A549 (cell line): Measurements from ENCODE around the gene PDS5A.
"Not testable (repeated sequence)": the region's sequence is repeated elsewhere in the genome, so short reads cannot be mapped to it uniquely, and the experiment has no call there.

Experiments
- CBX2 ChIP-seq: fragments of 200-600 bp; sonication (generic); IDR thresholded peaks from 2 replicates; pipeline ENCODE4 v1.6.1; 2016; ENCODE audit warnings: low read depth, mild to moderate bottlenecking, borderline replicate concordance
- CBX8 ChIP-seq: fragments of 200-600 bp; sonication (generic); IDR thresholded peaks from 2 replicates; pipeline ENCODE4 v1.6.1; 2016
- EP300 ChIP-seq, 2 experiments: fragments of >200 bp; sonication (Bioruptor Twin); formaldehyde crosslinking; IDR thresholded peaks; 2 replicates in 1 of 2; 3 replicates in 1 of 2; pipeline ENCODE4 v1.6.1; 2016 to 2017
- ZSCAN20 ChIP-seq: fragments of 250-450 bp; sonication (Bioruptor Pico); IDR thresholded peaks from 2 replicates; pipeline ENCODE4 v1.8.0; 2022; ENCODE audit warnings: mild to moderate bottlenecking, moderate library complexity
- TF ChIP-seq, protein P1 (sequence below): fragments of >200 bp; sonication (Bioruptor Twin); formaldehyde crosslinking; IDR thresholded peaks from 3 replicates; pipeline ENCODE4 v1.5.1; 2016
- TF ChIP-seq, protein P2 (sequence below): fragments of 200-600 bp; sonication (generic); IDR thresholded peaks from 2 replicates; pipeline ENCODE4 v1.6.1; 2016; ENCODE audit warnings: antibody characterized with exemption, mild to moderate bottlenecking, moderate library complexity

DNA sequence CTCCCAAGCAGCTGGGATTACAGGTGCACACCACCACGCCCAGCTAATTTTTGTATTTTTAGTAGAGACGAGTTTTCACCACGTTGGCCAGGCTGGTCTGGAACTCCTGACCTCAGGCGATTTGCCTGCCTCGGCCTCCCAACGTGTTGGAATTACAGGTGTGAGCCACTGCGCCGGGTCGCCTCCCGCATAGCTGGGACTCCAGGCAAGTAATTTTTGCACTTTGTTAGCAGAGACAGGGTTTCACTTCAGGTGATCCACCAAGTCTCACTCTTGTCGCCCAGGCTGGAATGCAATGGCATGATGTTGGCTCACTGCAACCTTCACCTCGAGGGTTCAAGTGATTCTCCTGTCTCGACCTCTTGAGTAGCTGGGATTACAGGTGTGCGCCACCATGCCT is 137.2 kb downstream of the PDS5A start:
- TF ChIP-seq, protein P1, sequence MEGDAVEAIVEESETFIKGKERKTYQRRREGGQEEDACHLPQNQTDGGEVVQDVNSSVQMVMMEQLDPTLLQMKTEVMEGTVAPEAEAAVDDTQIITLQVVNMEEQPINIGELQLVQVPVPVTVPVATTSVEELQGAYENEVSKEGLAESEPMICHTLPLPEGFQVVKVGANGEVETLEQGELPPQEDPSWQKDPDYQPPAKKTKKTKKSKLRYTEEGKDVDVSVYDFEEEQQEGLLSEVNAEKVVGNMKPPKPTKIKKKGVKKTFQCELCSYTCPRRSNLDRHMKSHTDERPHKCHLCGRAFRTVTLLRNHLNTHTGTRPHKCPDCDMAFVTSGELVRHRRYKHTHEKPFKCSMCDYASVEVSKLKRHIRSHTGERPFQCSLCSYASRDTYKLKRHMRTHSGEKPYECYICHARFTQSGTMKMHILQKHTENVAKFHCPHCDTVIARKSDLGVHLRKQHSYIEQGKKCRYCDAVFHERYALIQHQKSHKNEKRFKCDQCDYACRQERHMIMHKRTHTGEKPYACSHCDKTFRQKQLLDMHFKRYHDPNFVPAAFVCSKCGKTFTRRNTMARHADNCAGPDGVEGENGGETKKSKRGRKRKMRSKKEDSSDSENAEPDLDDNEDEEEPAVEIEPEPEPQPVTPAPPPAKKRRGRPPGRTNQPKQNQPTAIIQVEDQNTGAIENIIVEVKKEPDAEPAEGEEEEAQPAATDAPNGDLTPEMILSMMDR = not testable (repeated sequence)
- TF ChIP-seq ZSCAN20; EP300 (IDR thresholded peaks at IDR 0.05); CBX8; CBX2: not testable (repeated sequence)
- TF ChIP-seq, protein P2, sequence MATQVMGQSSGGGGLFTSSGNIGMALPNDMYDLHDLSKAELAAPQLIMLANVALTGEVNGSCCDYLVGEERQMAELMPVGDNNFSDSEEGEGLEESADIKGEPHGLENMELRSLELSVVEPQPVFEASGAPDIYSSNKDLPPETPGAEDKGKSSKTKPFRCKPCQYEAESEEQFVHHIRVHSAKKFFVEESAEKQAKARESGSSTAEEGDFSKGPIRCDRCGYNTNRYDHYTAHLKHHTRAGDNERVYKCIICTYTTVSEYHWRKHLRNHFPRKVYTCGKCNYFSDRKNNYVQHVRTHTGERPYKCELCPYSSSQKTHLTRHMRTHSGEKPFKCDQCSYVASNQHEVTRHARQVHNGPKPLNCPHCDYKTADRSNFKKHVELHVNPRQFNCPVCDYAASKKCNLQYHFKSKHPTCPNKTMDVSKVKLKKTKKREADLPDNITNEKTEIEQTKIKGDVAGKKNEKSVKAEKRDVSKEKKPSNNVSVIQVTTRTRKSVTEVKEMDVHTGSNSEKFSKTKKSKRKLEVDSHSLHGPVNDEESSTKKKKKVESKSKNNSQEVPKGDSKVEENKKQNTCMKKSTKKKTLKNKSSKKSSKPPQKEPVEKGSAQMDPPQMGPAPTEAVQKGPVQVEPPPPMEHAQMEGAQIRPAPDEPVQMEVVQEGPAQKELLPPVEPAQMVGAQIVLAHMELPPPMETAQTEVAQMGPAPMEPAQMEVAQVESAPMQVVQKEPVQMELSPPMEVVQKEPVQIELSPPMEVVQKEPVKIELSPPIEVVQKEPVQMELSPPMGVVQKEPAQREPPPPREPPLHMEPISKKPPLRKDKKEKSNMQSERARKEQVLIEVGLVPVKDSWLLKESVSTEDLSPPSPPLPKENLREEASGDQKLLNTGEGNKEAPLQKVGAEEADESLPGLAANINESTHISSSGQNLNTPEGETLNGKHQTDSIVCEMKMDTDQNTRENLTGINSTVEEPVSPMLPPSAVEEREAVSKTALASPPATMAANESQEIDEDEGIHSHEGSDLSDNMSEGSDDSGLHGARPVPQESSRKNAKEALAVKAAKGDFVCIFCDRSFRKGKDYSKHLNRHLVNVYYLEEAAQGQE = not testable (repeated sequence)
